Adrenal gland (tissue), 5 donors: ENCODE data around the gene NUDCD3.

Experiments
- POLR2A ChIP-seq, 2 donors: fragments of 450-650 bp; IDR thresholded peaks; one replicate each; pipeline ENCODE4 v1.6.1; 2017; ENCODE audit warnings: antibody characterized with exemption in 2 of 2, mild to moderate bottlenecking in 2 of 2, moderate library complexity in 1 of 2
- TF ChIP-seq, protein P1 (sequence below), 6 experiments: fragments of 450-650 bp in 4 of 6; fragments of 200-600 bp in 2 of 6; sonication (generic) in 1 of 6; IDR thresholded peaks; 1 replicate in 5 of 6; 2 replicates in 1 of 6; pipeline versions ENCODE4 v1.5.1 to v1.8.0; 2016 to 2021; ENCODE audit warnings: antibody characterized with exemption in 6 of 6, mild to moderate bottlenecking in 2 of 6, moderate library complexity in 1 of 6
- donor health status: DM: no; HTN: no; CAD: no.

DNA sequence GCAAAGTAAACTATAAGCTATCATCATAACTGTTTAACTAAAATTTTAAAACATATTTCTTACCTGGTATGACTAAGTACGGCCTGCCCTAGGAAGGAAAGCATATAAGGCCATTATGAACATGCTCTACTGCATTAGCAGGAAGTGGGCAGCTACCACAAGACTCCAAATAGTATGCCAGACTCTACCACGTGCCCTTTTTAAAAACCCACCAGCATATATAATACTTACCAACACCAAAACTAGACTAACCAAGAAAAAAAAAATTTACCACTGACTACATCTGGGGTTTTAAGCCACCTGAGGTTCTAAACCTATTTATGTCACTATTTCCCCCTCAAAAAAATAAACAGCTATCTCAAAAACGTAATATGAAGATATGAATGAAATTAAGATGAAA lies 30.1 kb downstream of the NUDCD3 start:
- TF ChIP-seq, protein P1, sequence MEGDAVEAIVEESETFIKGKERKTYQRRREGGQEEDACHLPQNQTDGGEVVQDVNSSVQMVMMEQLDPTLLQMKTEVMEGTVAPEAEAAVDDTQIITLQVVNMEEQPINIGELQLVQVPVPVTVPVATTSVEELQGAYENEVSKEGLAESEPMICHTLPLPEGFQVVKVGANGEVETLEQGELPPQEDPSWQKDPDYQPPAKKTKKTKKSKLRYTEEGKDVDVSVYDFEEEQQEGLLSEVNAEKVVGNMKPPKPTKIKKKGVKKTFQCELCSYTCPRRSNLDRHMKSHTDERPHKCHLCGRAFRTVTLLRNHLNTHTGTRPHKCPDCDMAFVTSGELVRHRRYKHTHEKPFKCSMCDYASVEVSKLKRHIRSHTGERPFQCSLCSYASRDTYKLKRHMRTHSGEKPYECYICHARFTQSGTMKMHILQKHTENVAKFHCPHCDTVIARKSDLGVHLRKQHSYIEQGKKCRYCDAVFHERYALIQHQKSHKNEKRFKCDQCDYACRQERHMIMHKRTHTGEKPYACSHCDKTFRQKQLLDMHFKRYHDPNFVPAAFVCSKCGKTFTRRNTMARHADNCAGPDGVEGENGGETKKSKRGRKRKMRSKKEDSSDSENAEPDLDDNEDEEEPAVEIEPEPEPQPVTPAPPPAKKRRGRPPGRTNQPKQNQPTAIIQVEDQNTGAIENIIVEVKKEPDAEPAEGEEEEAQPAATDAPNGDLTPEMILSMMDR (IDR thresholded peaks at IDR 0.05): no peak
- TF ChIP-seq POLR2A (IDR thresholded peaks at IDR 0.05): no peak
